ENCODE measurements around the gene ZMYM5. TPM values are rescaled to one million over a fixed set of nuclear protein-coding genes. Genes with fewer than 3 reads are reported as not detected.

The ZMYM5 gene
- total and polyA plus RNA-seq, 2 of the 4 experiments (the other 2 are of a cell fraction), result 7.0 to 10.2 TPM

DNA sequence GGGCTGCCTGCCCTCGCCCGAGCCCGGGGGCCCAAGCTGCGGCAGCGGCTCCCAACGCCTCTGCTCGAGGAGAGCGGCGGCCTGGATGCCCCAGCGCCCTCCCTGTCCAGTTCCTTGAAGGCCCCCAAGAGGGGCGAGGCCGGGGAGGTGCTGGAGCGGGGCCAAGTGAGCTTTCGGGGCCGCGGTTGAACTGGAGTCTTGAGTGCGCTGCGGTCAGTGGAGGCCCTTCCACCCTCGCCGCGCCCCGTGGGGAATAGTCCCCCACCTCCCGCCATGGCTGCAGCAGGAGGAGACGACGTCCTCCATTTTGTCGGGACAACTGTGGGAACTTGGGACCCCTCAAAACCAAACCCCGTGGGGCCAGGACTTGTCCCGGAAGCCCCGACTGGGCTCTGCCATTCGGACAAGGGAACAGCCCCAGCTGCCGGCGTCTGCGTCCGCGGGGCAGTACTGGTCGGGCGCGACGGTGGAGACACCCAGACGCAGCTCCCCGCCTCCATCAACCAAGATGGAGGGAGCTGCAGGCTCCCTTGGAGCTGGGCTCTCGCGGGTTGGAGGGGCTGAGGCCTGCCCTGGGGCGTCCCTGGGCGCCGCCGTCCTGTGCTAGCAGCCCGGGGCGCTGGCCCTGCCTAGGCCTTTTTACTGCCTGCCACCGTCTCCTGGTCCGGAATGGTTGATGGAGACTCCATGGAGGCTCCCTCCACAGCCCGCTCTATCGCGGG is 736 bp upstream of the ZMYM5 start:
- Histone ChIP-seq H2BK20ac (ENCODE audit: low read depth, low read length) (no peak overlapping the region), H4K8ac (ENCODE audit: low read depth in 2 of 2, low read length in 2 of 2) (peak overlapping the region; percentile 58 to 70; a peak in 3 of 4 replicates), H3K27ac (ENCODE audit: insufficient read depth, low read length) (peak overlapping the region; percentile 35), H3K9me3 (ENCODE audit: control insufficient read depth, insufficient read depth, low read length) (no peaks in the 10 kb centered on the region), H2AK9ac (replicated peaks; ENCODE audit: low read depth, low read length, poor library complexity) (peak overlapping the region; percentile 90), H3K56ac (ENCODE audit: extremely low read depth, insufficient read depth, low read length) (no peak overlapping the region; the same call in 1 of the 2 replicates), H3K4ac (ENCODE audit: low read depth, low read length) (peak overlapping the region; percentile 72), H3K9ac (ENCODE audit: low read depth, low read length) (peak overlapping the region; percentile 0), H3K36me3 (ENCODE audit: control insufficient read depth, insufficient read depth, low read length) (0 out of 2 replicates have a peak, but pooled peaks cover 1% of the 10 kb centered on the region), H2AFZ (replicated peaks; ENCODE audit: low read length, poor library complexity) (peak overlapping the region; percentile 84), H2BK120ac (ENCODE audit: low read depth, low read length) (peak overlapping the region; percentile 7; the same call in 1 of the 2 replicates), H3K4me1 (ENCODE audit: control insufficient read depth, insufficient read depth, low read length) (peaks cover 5% of the 10 kb centered on the region; the same call in 1 of the 2 replicates), H3K27me3 (ENCODE audit: control insufficient read depth, insufficient read depth, low read length) (no peaks in the 10 kb centered on the region), H2BK15ac (ENCODE audit: low read depth, low read length) (no peak overlapping the region), H3K4me3 (ENCODE audit: insufficient read depth, low read depth, low read length) (peak overlapping the region; percentile 30), H4K91ac (ENCODE audit: insufficient read depth, low read depth, low read length) (no peak overlapping the region), H3K23ac (ENCODE audit: low read depth, low read length) (peak overlapping the region; percentile 65; the same call in 1 of the 2 replicates), H2AK5ac (ENCODE audit: low read depth, low read length) (no peak overlapping the region; the same call in 1 of the 2 replicates), H4K20me1 (ENCODE audit: insufficient read depth, low read length) (peaks cover 7% of the 10 kb centered on the region; the same call in 1 of the 2 replicates), H3K79me1 (ENCODE audit: low read depth in 1 of 2, low read length in 2 of 2) (peaks cover 4 to 32% of the 10 kb centered on the region in 2 experiments; a peak in 3 of 4 replicates), H4K5ac (ENCODE audit: low read depth, low read length) (peak overlapping the region; percentile 24), H2BK5ac (ENCODE audit: low read depth, low read length, poor library complexity, severe bottlenecking) (peak overlapping the region; percentile 38), H3K9me1 (ENCODE audit: insufficient read depth, low read length) (peaks cover 3% of the 10 kb centered on the region; the same call in 1 of the 2 replicates), H3K14ac (replicated peaks; ENCODE audit: low read depth, low read length) (no peak overlapping the region; the same call in 1 of the 2 replicates), H3K4me2 (ENCODE audit: low read depth, low read length) (peak overlapping the region; percentile 52), H3K18ac (ENCODE audit: low read depth, low read length) (no peak overlapping the region)
- ChIA-PET CTCF (no interaction called here), POLR2A (ENCODE audit: unreplicated experiment) (interaction anchor here (0.6 kb wide), 1 partner anchor 18 kb away, joined by 3 read pairs; no protein-coding TSS in a partner anchor)
- dilution Hi-C loops (cut with HindIII; ENCODE audit: low sequenced_read_pairs, unreplicated experiment), result no loop called here
- ATAC-seq (ENCODE audit: low read depth) (peak; percentile 24), DNase-seq (peak; percentile 2)
- in situ Hi-C loops (cut with MboI; ENCODE audit: low sequenced_read_pairs), result no loop called here
- TF ChIP-seq NFE2L2 (IDR thresholded peaks at IDR 0.05; ENCODE audit: low read depth, low read length), result no peak
- TF ChIP-seq, protein P1, sequence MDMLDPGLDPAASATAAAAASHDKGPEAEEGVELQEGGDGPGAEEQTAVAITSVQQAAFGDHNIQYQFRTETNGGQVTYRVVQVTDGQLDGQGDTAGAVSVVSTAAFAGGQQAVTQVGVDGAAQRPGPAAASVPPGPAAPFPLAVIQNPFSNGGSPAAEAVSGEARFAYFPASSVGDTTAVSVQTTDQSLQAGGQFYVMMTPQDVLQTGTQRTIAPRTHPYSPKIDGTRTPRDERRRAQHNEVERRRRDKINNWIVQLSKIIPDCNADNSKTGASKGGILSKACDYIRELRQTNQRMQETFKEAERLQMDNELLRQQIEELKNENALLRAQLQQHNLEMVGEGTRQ (IDR thresholded peaks at IDR 0.05; ENCODE audit: low read depth, low read length), result no peak
- TF ChIP-seq, protein P2, sequence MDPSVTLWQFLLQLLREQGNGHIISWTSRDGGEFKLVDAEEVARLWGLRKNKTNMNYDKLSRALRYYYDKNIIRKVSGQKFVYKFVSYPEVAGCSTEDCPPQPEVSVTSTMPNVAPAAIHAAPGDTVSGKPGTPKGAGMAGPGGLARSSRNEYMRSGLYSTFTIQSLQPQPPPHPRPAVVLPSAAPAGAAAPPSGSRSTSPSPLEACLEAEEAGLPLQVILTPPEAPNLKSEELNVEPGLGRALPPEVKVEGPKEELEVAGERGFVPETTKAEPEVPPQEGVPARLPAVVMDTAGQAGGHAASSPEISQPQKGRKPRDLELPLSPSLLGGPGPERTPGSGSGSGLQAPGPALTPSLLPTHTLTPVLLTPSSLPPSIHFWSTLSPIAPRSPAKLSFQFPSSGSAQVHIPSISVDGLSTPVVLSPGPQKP (IDR thresholded peaks at IDR 0.05; ENCODE audit: borderline replicate concordance, low read depth, low read length), result no peak
- no peak for TF ChIP-seq SMC3 (IDR thresholded peaks at IDR 0.05; ENCODE audit: low read depth, low read length)
- no peak for TF ChIP-seq RFX5 (IDR thresholded peaks at IDR 0.05; ENCODE audit: low read depth, low read length)
- TF ChIP-seq MXI1 (IDR thresholded peaks at IDR 0.05; ENCODE audit: borderline replicate concordance, low read depth, low read length), result no peak
- TF ChIP-seq MAZ (IDR thresholded peaks at IDR 0.05; ENCODE audit: borderline replicate concordance, low read depth, low read length), result no peak
- TF ChIP-seq RCOR1 (IDR thresholded peaks at IDR 0.05; ENCODE audit: insufficient replicate concordance, low read length), result no peak
- intact Hi-C loops (cut with micrococcal nuclease), result loop anchor here (5.0 kb wide), 1 partner anchor 82 kb away; the partner anchor contains the start of gene PSPC1
- no TSS peak for BruUV-seq (replicated peaks)
- 15% methylated on average over 12 of the region's 54 CpGs; no CpG with 5 or more reads in 1 of the 2 experiments for WGBS, 2 experiments (ENCODE audit: extremely low coverage in 2 of 2, insufficient read length in 1 of 2)

All from IMR-90 (cell line).